Nephron progenitor cell (in vitro differentiated cells): ENCODE data around the gene SOAT1.
A peak's percentile ranks its signal among the peaks of the same experiment; 100 is the strongest.

Experiments
- DNase-seq: peaks from one replicate; pipeline ENCODE4 v3.0.0; 2021
- H3K27ac Mint-ChIP-seq: 2 replicates; pipeline ENCODE4 v1.8.0; 2021; ENCODE audit warnings: mild to moderate bottlenecking, moderate library complexity, mixed read lengths
- H3K27me3 Mint-ChIP-seq: 2 replicates; pipeline ENCODE4 v1.8.0; 2021; ENCODE audit warnings: mild to moderate bottlenecking, low read depth, mixed read lengths; ENCODE audit not compliant: poor library complexity
- H3K36me3 Mint-ChIP-seq: 2 replicates; pipeline ENCODE4 v1.8.0; 2021; ENCODE audit warnings: low read depth, mixed read lengths
- H3K4me1 Mint-ChIP-seq: 2 replicates; pipeline ENCODE4 v1.8.0; 2021; ENCODE audit warnings: mixed read lengths
- H3K4me3 Mint-ChIP-seq: 2 replicates; pipeline ENCODE4 v1.8.0; 2021; ENCODE audit warnings: mild to moderate bottlenecking, moderate library complexity, mixed read lengths
- H3K9me3 Mint-ChIP-seq: 2 replicates; pipeline ENCODE4 v1.8.0; 2021; ENCODE audit warnings: mild to moderate bottlenecking, moderate library complexity, mixed read lengths
- CTCF ChIP-seq: fragments of 200-600 bp; sonication (generic); IDR thresholded peaks from 2 replicates; pipeline ENCODE4 v1.5.0; 2021; ENCODE audit warnings: antibody characterized with exemption

SOAT1 gene

GRCh38 chr1:179366093-179366800 is 72.7 kb downstream of the SOAT1 start:
- H3K27me3 Mint-ChIP-seq = peaks cover 6% of the 10 kb centered on the region
- no peak for DNase-seq

GRCh38 chr1:179369751-179370341 is 76.2 kb downstream of the SOAT1 start:
- no peak overlapping the region for H3K4me3 Mint-ChIP-seq
- DNase-seq = peak; percentile 33
- H3K4me1 Mint-ChIP-seq = peaks cover 14% of the 10 kb centered on the region
- H3K9me3 Mint-ChIP-seq = peaks cover 9% of the 10 kb centered on the region
- H3K36me3 Mint-ChIP-seq = no peaks in the 10 kb centered on the region
- peak; percentile 79 for TF ChIP-seq CTCF
- no peak overlapping the region for H3K27ac Mint-ChIP-seq
- peaks cover 6% of the 10 kb centered on the region for H3K27me3 Mint-ChIP-seq

More at GRCh38 chr1:179366093-179366800, 72.7 kb downstream of the SOAT1 start:
- Mint-ChIP-seq H3K36me3 (no peaks in the 10 kb centered on the region), H3K27ac (peak overlapping the region; percentile 100), H3K4me1 (peaks cover 14% of the 10 kb centered on the region), H3K9me3 (no peaks in the 10 kb centered on the region), H3K4me3 (peak overlapping the region; percentile 95)
- TF ChIP-seq CTCF = no peak

DNA sequence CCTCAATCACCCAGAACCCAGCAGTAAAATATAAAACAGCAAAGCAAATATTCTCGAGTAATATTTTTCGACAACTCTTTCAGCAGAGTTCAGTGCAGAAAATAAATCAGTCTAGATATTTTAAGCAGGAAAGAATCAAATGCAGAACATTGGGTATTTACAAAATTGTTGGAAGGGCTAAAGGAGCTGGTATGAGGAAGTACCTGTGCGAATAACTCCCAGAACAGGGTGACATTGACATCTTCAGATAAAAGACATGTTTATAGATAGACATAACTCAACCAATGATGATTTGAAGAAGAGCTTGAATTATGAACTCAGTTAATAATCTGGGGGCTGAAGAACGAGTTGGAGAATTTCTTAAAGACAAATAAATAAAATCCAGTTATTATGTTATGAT is 78.6 kb downstream of the SOAT1 start:
- Mint-ChIP-seq H3K4me3 (no peak overlapping the region), H3K9me3 (peaks cover 9% of the 10 kb centered on the region), H3K4me1 (no peaks in the 10 kb centered on the region), H3K27ac (no peak overlapping the region), H3K27me3 (peaks cover 6% of the 10 kb centered on the region), H3K36me3 (no peaks in the 10 kb centered on the region)
- TF ChIP-seq CTCF = no peak
- DNase-seq = no peak

DNA sequence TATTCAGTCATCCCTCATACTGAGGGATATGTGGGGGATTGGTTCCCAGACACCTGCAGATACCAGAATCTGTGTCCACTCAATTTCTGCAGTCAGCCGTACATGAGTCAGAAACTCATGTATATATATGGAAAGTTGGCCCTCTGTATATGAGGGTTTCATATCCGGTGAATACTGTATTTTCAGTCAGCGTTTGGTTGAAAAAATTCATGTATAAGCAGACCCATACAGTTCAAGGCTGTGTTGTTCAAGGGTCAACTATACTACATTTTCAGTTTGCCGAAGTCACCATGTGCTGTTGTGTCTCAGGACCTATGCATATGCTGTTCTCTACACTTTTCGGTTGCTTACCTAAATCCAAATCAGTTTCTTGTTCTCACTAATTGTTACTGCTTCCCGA is 82.6 kb downstream of the SOAT1 start:
- H3K36me3 Mint-ChIP-seq = no peaks in the 10 kb centered on the region
- H3K27ac Mint-ChIP-seq = peak overlapping the region; percentile 11
- no peaks in the 10 kb centered on the region for H3K27me3 Mint-ChIP-seq
- DNase-seq = no peak
- no peaks in the 10 kb centered on the region for H3K4me1 Mint-ChIP-seq
- H3K9me3 Mint-ChIP-seq = peaks cover 9% of the 10 kb centered on the region
- H3K4me3 Mint-ChIP-seq = no peak overlapping the region
- TF ChIP-seq CTCF = no peak

DNA sequence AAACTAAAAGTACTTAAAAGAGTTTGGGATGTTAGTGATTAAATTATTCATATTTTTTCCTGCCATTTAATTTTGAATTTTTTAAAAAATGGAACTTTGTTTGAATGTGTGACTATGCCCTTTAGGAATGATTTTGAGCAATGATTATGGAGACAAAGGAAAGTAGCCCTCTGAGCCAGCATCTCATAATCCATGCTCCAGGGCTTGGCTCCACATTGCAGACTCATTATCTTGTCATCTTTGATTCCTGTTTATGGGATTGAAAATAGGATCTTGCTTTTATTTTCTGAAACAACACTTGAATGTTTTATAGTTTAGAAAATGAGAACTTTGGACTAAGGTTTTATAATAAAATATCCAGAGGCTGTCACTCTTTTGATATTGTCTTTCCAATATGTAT is 86.7 kb downstream of the SOAT1 start:
- Mint-ChIP-seq H3K27me3 (peaks cover 2% of the 10 kb centered on the region), H3K4me3 (no peak overlapping the region), H3K9me3 (no peaks in the 10 kb centered on the region), H3K27ac (no peak overlapping the region), H3K36me3 (peaks cover under 1% of the 10 kb centered on the region), H3K4me1 (no peaks in the 10 kb centered on the region)
- no peak for DNase-seq
- no peak for TF ChIP-seq CTCF

DNA sequence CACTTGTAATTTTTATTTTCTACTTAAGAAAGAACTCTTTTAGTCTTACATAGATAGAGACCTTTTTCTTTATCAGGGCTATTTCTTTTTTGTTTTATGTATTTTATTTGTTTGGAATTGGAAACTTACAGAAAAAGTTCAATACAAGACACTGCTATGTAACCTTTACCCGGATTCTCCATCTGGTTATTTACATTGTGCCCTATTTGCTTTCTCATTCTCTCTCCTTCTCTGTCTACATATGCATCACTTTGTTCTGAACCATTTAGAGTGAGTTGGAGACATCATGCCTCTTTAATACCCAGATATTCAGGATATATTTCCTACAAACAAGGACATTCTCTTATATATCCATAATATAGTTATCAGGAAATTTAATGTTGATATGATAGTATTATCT is 90.4 kb downstream of the SOAT1 start:
- no peak for TF ChIP-seq CTCF
- Mint-ChIP-seq H3K4me3 (no peak overlapping the region), H3K36me3 (peaks cover 4% of the 10 kb centered on the region), H3K27me3 (peaks cover 2% of the 10 kb centered on the region), H3K4me1 (no peaks in the 10 kb centered on the region), H3K9me3 (no peaks in the 10 kb centered on the region), H3K27ac (no peak overlapping the region)
- DNase-seq = no peak
